HL-60 (cell line): ENCODE measurements around the gene ASGR1.
"Not testable (repeated sequence)": the region's sequence is repeated elsewhere in the genome, so short reads cannot be mapped to it uniquely, and the experiment has no call there.

ENCODE experiments used
- GABPA ChIP-seq: IDR thresholded peaks from 2 replicates; pipeline ENCODE4 v1.6.1; 2012; ENCODE audit warnings: low read depth
- POLR2AphosphoS5 ChIP-seq: IDR thresholded peaks from 2 replicates; pipeline ENCODE4 v1.6.1; 2012; ENCODE audit warnings: low read depth
- TF ChIP-seq, protein P1 (sequence below): IDR thresholded peaks from one replicate; pipeline ENCODE4 v1.5.1; 2011; ENCODE audit warnings: low read length, control low read depth, inconsistent platforms; ENCODE audit not compliant: insufficient read depth
- TF ChIP-seq, protein P2 (sequence below): IDR thresholded peaks from 2 replicates; pipeline ENCODE4 v1.6.1; 2012; ENCODE audit warnings: low read depth; ENCODE audit not compliant: insufficient replicate concordance

DNA sequence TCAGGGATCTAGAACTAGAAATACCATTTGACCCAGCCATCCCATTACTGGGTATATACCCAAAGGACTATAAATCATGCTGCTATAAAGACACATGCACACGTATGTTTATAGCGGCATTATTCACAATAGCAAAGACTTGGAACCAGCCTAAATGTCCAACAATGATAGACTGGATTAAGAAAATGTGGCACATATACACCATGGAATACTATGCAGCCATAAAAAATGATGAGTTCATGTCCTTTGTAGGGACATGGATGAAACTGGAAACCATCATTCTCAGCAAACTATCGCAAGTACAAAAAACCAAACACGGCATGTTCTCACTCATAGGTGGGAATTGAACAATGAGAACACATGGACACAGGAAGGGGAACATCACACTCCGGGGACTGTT, 51.7 kb downstream of the ASGR1 start:
- TF ChIP-seq, protein P1, sequence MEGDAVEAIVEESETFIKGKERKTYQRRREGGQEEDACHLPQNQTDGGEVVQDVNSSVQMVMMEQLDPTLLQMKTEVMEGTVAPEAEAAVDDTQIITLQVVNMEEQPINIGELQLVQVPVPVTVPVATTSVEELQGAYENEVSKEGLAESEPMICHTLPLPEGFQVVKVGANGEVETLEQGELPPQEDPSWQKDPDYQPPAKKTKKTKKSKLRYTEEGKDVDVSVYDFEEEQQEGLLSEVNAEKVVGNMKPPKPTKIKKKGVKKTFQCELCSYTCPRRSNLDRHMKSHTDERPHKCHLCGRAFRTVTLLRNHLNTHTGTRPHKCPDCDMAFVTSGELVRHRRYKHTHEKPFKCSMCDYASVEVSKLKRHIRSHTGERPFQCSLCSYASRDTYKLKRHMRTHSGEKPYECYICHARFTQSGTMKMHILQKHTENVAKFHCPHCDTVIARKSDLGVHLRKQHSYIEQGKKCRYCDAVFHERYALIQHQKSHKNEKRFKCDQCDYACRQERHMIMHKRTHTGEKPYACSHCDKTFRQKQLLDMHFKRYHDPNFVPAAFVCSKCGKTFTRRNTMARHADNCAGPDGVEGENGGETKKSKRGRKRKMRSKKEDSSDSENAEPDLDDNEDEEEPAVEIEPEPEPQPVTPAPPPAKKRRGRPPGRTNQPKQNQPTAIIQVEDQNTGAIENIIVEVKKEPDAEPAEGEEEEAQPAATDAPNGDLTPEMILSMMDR, result not testable (repeated sequence)
- TF ChIP-seq, protein P2, sequence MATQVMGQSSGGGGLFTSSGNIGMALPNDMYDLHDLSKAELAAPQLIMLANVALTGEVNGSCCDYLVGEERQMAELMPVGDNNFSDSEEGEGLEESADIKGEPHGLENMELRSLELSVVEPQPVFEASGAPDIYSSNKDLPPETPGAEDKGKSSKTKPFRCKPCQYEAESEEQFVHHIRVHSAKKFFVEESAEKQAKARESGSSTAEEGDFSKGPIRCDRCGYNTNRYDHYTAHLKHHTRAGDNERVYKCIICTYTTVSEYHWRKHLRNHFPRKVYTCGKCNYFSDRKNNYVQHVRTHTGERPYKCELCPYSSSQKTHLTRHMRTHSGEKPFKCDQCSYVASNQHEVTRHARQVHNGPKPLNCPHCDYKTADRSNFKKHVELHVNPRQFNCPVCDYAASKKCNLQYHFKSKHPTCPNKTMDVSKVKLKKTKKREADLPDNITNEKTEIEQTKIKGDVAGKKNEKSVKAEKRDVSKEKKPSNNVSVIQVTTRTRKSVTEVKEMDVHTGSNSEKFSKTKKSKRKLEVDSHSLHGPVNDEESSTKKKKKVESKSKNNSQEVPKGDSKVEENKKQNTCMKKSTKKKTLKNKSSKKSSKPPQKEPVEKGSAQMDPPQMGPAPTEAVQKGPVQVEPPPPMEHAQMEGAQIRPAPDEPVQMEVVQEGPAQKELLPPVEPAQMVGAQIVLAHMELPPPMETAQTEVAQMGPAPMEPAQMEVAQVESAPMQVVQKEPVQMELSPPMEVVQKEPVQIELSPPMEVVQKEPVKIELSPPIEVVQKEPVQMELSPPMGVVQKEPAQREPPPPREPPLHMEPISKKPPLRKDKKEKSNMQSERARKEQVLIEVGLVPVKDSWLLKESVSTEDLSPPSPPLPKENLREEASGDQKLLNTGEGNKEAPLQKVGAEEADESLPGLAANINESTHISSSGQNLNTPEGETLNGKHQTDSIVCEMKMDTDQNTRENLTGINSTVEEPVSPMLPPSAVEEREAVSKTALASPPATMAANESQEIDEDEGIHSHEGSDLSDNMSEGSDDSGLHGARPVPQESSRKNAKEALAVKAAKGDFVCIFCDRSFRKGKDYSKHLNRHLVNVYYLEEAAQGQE, result not testable (repeated sequence)
- TF ChIP-seq POLR2AphosphoS5, GABPA: not testable (repeated sequence)
